Naive thymus-derived CD8-positive, alpha-beta T cell (primary cell): Measurements from ENCODE around the gene NUP133. TPM values are rescaled to one million over a fixed set of nuclear protein-coding genes. Genes with fewer than 3 reads are reported as not detected.

Source experiments
- ATAC-seq, 2 donors: fragments of 150-1000 bp; cut with Tn5 transposase in 1 of 2; sonication (Bioruptor Pico), chemical (Tn5 transposase) in 1 of 2; 1 replicate in 1 of 2; 2 replicates in 1 of 2; pipeline ENCODE4 v1.10.0; 2021; ENCODE audit warnings: mild to moderate bottlenecking in 2 of 2, moderate library complexity in 2 of 2
- POLR2A ChIA-PET: fragments of 350-600 bp; sonication (Branson Sonifier 250); formaldehyde crosslinking; loops from one replicate; lab custom pipeline; 2021; ENCODE audit warnings: antibody characterized with exemption; lab: Charles Lee
- DNase-seq, 10 donors: peaks; one replicate each; pipeline versions ENCODE4 v3.0.0 to v3.0.0-alpha.2; 2020 to 2022
- H3K27ac Mint-ChIP-seq, 10 donors: one replicate each; pipeline ENCODE4 v1.8.0; 2020 to 2022; ENCODE audit warnings: mild to moderate bottlenecking in 10 of 10, mixed read lengths in 10 of 10, moderate library complexity in 4 of 10, inconsistent platforms in 1 of 10
- H3K27me3 Mint-ChIP-seq, 5 donors: one replicate each; pipeline ENCODE4 v1.8.0; 2021 to 2022; ENCODE audit warnings: mixed read lengths in 5 of 5
- H3K36me3 Mint-ChIP-seq, 3 donors: one replicate each; pipeline ENCODE4 v1.8.0; 2020 to 2022; ENCODE audit warnings: mixed read lengths in 3 of 3, mild to moderate bottlenecking in 2 of 3, inconsistent platforms in 1 of 3
- H3K4me1 Mint-ChIP-seq, 4 donors: one replicate each; pipeline ENCODE4 v1.8.0; 2021 to 2022; ENCODE audit warnings: mixed read lengths in 4 of 4
- H3K4me3 Mint-ChIP-seq, 10 donors: one replicate each; pipeline ENCODE4 v1.8.0; 2020 to 2022; ENCODE audit warnings: mild to moderate bottlenecking in 10 of 10, mixed read lengths in 10 of 10, moderate library complexity in 6 of 10, inconsistent platforms in 1 of 10
- H3K9me3 Mint-ChIP-seq, 9 donors: one replicate each; pipeline ENCODE4 v1.8.0; 2020 to 2022; ENCODE audit warnings: mixed read lengths in 9 of 9, mild to moderate bottlenecking in 3 of 9, inconsistent platforms in 1 of 9, moderate library complexity in 1 of 9
- polyA plus RNA-seq, 3 donors: library from polyadenylated mRNA; unstranded; fragments of 300-500 nt; fragmentation: Illumina TruSeq; gene quantifications; one replicate each; pipeline ENCODE4 v1.2.3, GENCODE V29; 2021
- total RNA-seq, 8 experiments: library from RNA in 2 of 8; stranded (reverse) in 2 of 8; gene quantifications; one replicate each; pipeline ENCODE4 v1.2.3 and lab custom pipeline; 2021 to 2026

The NUP133 gene
- total and polyA plus RNA-seq, 5 experiments from 2014 or later: 14.5 to 46.2 (median 17.7) TPM

- Mint-ChIP-seq H3K36me3 (peaks cover 4 to 61% (median 14%) of the 10 kb centered on the region in 3 donors), H3K4me3 (peak overlapping the region in 1 of 10 donors; percentile 10), H3K27me3 (peaks cover 0 to 2% (median 0%) of the 10 kb centered on the region in 5 donors), H3K4me1 (no peaks in the 10 kb centered on the region), H3K9me3 (no peaks in the 10 kb centered on the region), H3K27ac (peak overlapping the region in 1 of 10 donors; percentile 74)
- DNase-seq (no peak), ATAC-seq (no peak)
- POLR2A ChIA-PET: no interaction called here
These were observed 67.1 kb downstream of the NUP133 start for GRCh38 chr1:229440851-229441537.

- POLR2A ChIA-PET: no interaction called here
- ATAC-seq: no peak
- H3K27ac Mint-ChIP-seq: no peak overlapping the region
- no peak overlapping the region for H3K4me3 Mint-ChIP-seq
- peaks cover 0 to 6% (median 5%) of the 10 kb centered on the region in 4 donors for H3K4me1 Mint-ChIP-seq
- H3K27me3 Mint-ChIP-seq: peaks cover 7 to 26% (median 14%) of the 10 kb centered on the region in 5 donors
- DNase-seq: no peak
- H3K9me3 Mint-ChIP-seq: no peaks in the 10 kb centered on the region
- peaks cover 4 to 37% (median 7%) of the 10 kb centered on the region in 3 donors for H3K36me3 Mint-ChIP-seq
These were observed 70.1 kb downstream of the NUP133 start for GRCh38 chr1:229438021-229438420.

GRCh38 chr1:229437443-229437842 is 70.7 kb downstream of the NUP133 start:
- ATAC-seq (no peak), DNase-seq (no peak)
- Mint-ChIP-seq H3K4me1 (peaks cover 0 to 9% (median 7%) of the 10 kb centered on the region in 4 donors), H3K9me3 (no peaks in the 10 kb centered on the region), H3K27ac (no peak overlapping the region), H3K36me3 (peaks cover 4 to 32% (median 7%) of the 10 kb centered on the region in 3 donors), H3K27me3 (peaks cover 9 to 32% (median 14%) of the 10 kb centered on the region in 5 donors), H3K4me3 (no peak overlapping the region)
- POLR2A ChIA-PET: no interaction called here

GRCh38 chr1:229436201-229436600 is 71.9 kb downstream of the NUP133 start:
- Mint-ChIP-seq H3K4me1 (peaks cover 3 to 20% (median 15%) of the 10 kb centered on the region in 4 donors), H3K36me3 (peaks cover 7 to 20% (median 7%) of the 10 kb centered on the region in 3 donors), H3K9me3 (peaks cover 0 to 2% (median 0%) of the 10 kb centered on the region in 9 donors), H3K27ac (no peak overlapping the region), H3K27me3 (peaks cover 14 to 44% (median 19%) of the 10 kb centered on the region in 5 donors), H3K4me3 (no peak overlapping the region)
- DNase-seq (no peak), ATAC-seq (no peak)
- POLR2A ChIA-PET: no interaction called here

- DNase-seq (no peak), ATAC-seq (no peak)
- H3K36me3 Mint-ChIP-seq: peaks cover 2 to 9% (median 6%) of the 10 kb centered on the region in 3 donors
- peaks cover 5 to 27% (median 23%) of the 10 kb centered on the region in 4 donors for H3K4me1 Mint-ChIP-seq
- POLR2A ChIA-PET: interaction anchor here (0.6 kb wide), 2 partner anchors 14 to 89 kb away, joined by 3 read pairs; no protein-coding TSS in a partner anchor
- H3K4me3 Mint-ChIP-seq: peak overlapping the region in 1 of 10 donors; percentile 24
- H3K27ac Mint-ChIP-seq: no peak overlapping the region
- H3K27me3 Mint-ChIP-seq: peaks cover 20 to 60% (median 31%) of the 10 kb centered on the region in 5 donors
- peaks cover 0 to 3% (median 0%) of the 10 kb centered on the region in 9 donors for H3K9me3 Mint-ChIP-seq
These were observed 73.5 kb downstream of the NUP133 start for GRCh38 chr1:229434641-229435051.

- Mint-ChIP-seq H3K4me3 (peak within 1 kb of the TSS in 7 of 10 donors; percentile 3 to 84 (median 67)), H3K4me1 (peaks cover 5 to 27% (median 23%) of the 10 kb centered on the region in 4 donors), H3K36me3 (peaks cover 2 to 8% (median 6%) of the 10 kb centered on the region in 3 donors), H3K27ac (no peak within 1 kb of the TSS), H3K9me3 (peaks cover 0 to 3% (median 0%) of the 10 kb centered on the region in 9 donors), H3K27me3 (peaks cover 20 to 60% (median 31%) of the 10 kb centered on the region in 5 donors)
- ATAC-seq (no peak), DNase-seq (no peak)
- POLR2A ChIA-PET: no interaction called here
These were observed 74.0 kb downstream of the NUP133 start, which contains the start of gene ACTA1 for GRCh38 chr1:229434005-229434640. Gene ACTA1, minus strand, starts transcription at chr1:229434094. Its CDS starts 979 bp downstream, at chr1:229433115.

GRCh38 chr1:229433364-229434004 is 74.7 kb downstream of the NUP133 start:
- ATAC-seq (no peak), DNase-seq (no peak)
- H3K36me3 Mint-ChIP-seq: peaks cover 0 to 6% (median 3%) of the 10 kb centered on the region in 3 donors
- POLR2A ChIA-PET: no interaction called here
- H3K4me1 Mint-ChIP-seq: peaks cover 5 to 27% (median 23%) of the 10 kb centered on the region in 4 donors
- H3K4me3 Mint-ChIP-seq: peak overlapping the region in 7 of 10 donors; percentile 3 to 84 (median 67)
- peaks cover 0 to 3% (median 0%) of the 10 kb centered on the region in 9 donors for H3K9me3 Mint-ChIP-seq
- no peak overlapping the region for H3K27ac Mint-ChIP-seq
- peaks cover 21 to 62% (median 34%) of the 10 kb centered on the region in 5 donors for H3K27me3 Mint-ChIP-seq

- H3K4me3 Mint-ChIP-seq: peak overlapping the region in 6 of 10 donors; percentile 36 to 84 (median 68)
- no peak for DNase-seq
These were observed 75.2 kb downstream of the NUP133 start for GRCh38 chr1:229432905-229433304.

GRCh38 chr1:229432116-229432461 is 76.1 kb downstream of the NUP133 start:
- peak overlapping the region; percentile 47 to 93 (median 85) for H3K4me3 Mint-ChIP-seq
- peaks cover 5 to 27% (median 23%) of the 10 kb centered on the region in 4 donors for H3K4me1 Mint-ChIP-seq
- ATAC-seq: no peak
- peaks cover 0 to 6% (median 3%) of the 10 kb centered on the region in 3 donors for H3K36me3 Mint-ChIP-seq
- DNase-seq: no peak
- H3K27me3 Mint-ChIP-seq: peaks cover 28 to 71% (median 42%) of the 10 kb centered on the region in 5 donors
- POLR2A ChIA-PET: no interaction called here
- H3K9me3 Mint-ChIP-seq: peaks cover 0 to 3% (median 0%) of the 10 kb centered on the region in 9 donors
- H3K27ac Mint-ChIP-seq: no peak overlapping the region

More at GRCh38 chr1:229432905-229433304, 75.2 kb downstream of the NUP133 start:
- ATAC-seq: no peak
- peaks cover 26 to 67% (median 39%) of the 10 kb centered on the region in 5 donors for H3K27me3 Mint-ChIP-seq
- POLR2A ChIA-PET: no interaction called here
- peaks cover 5 to 27% (median 23%) of the 10 kb centered on the region in 4 donors for H3K4me1 Mint-ChIP-seq
- H3K27ac Mint-ChIP-seq: no peak overlapping the region
- H3K36me3 Mint-ChIP-seq: peaks cover 0 to 6% (median 3%) of the 10 kb centered on the region in 3 donors
- H3K9me3 Mint-ChIP-seq: peaks cover 0 to 3% (median 0%) of the 10 kb centered on the region in 9 donors

- Mint-ChIP-seq H3K27me3 (peaks cover 27 to 77% (median 45%) of the 10 kb centered on the region in 5 donors), H3K4me1 (peaks cover 5 to 27% (median 23%) of the 10 kb centered on the region in 4 donors), H3K27ac (peak overlapping the region in 3 of 10 donors; percentile 13 to 51 (median 18)), H3K4me3 (peak overlapping the region; percentile 77 to 93 (median 86)), H3K9me3 (peaks cover 0 to 3% (median 0%) of the 10 kb centered on the region in 9 donors), H3K36me3 (peaks cover 0 to 6% (median 3%) of the 10 kb centered on the region in 3 donors)
- POLR2A ChIA-PET: no interaction called here
- ATAC-seq (peak; percentile 54 to 58), DNase-seq (peak in 2 of 10 donors; percentile 21 to 22)
These were observed 76.6 kb downstream of the NUP133 start for GRCh38 chr1:229431284-229432115.

GRCh38 chr1:229430761-229431283 is 77.3 kb downstream of the NUP133 start:
- POLR2A ChIA-PET: no interaction called here

More at GRCh38 chr1:229430761-229431283, 77.3 kb downstream of the NUP133 start:
- peaks cover 28 to 84% (median 51%) of the 10 kb centered on the region in 5 donors for H3K27me3 Mint-ChIP-seq
- peaks cover 0 to 6% (median 3%) of the 10 kb centered on the region in 3 donors for H3K36me3 Mint-ChIP-seq
- H3K27ac Mint-ChIP-seq: peak overlapping the region in 2 of 10 donors; percentile 13 to 51
- peak; percentile 12 to 70 (median 42) for DNase-seq
- peaks cover 5 to 27% (median 23%) of the 10 kb centered on the region in 4 donors for H3K4me1 Mint-ChIP-seq
- H3K9me3 Mint-ChIP-seq: peaks cover 0 to 3% (median 0%) of the 10 kb centered on the region in 9 donors
- peak overlapping the region; percentile 77 to 93 (median 86) for H3K4me3 Mint-ChIP-seq
- peak; percentile 81 for ATAC-seq
